Ishikawa (cell line): ENCODE results near the gene FGD2.

Experiments used
- CEBPB ChIP-seq: IDR thresholded peaks from 2 replicates; pipeline ENCODE4 v1.6.1; 2012
- CREB1 ChIP-seq: IDR thresholded peaks from 2 replicates; pipeline ENCODE4 v1.6.1; 2012; ENCODE audit warnings: low read depth
- EP300 ChIP-seq: IDR thresholded peaks from 2 replicates; pipeline ENCODE4 v1.6.1; 2012; ENCODE audit warnings: borderline replicate concordance
- MAX ChIP-seq: IDR thresholded peaks from 2 replicates; pipeline ENCODE4 v1.6.1; 2012
- NFIC ChIP-seq: IDR thresholded peaks from 2 replicates; pipeline ENCODE4 v1.6.1; 2012
- RAD21 ChIP-seq: IDR thresholded peaks from 2 replicates; pipeline ENCODE4 v1.6.1; 2012; ENCODE audit warnings: low read depth
- REST ChIP-seq: IDR thresholded peaks from 2 replicates; pipeline ENCODE4 v1.6.1; 2012; ENCODE audit warnings: low read depth, mild to moderate bottlenecking
- TAF1 ChIP-seq: IDR thresholded peaks from 2 replicates; pipeline ENCODE4 v1.6.1; 2012; ENCODE audit warnings: low read depth, mild to moderate bottlenecking
- TCF12 ChIP-seq: IDR thresholded peaks from 2 replicates; pipeline ENCODE4 v1.6.1; 2012; ENCODE audit warnings: low read depth
- USF1 ChIP-seq: IDR thresholded peaks from 2 replicates; pipeline ENCODE4 v1.6.1; 2012
- YY1 ChIP-seq: IDR thresholded peaks from 2 replicates; pipeline ENCODE4 v1.6.1; 2012; ENCODE audit warnings: low read depth
- ZBTB7A ChIP-seq: IDR thresholded peaks from 2 replicates; pipeline ENCODE4 v1.6.1; 2012; ENCODE audit warnings: low read depth

- TF ChIP-seq REST = no peak
- no peak for TF ChIP-seq RAD21
- TF ChIP-seq ZBTB7A = no peak
- TF ChIP-seq CEBPB = no peak
- no peak for TF ChIP-seq MAX
- TF ChIP-seq NFIC = no peak
- TF ChIP-seq TAF1 = no peak
- no peak for TF ChIP-seq EP300
- no peak for TF ChIP-seq CREB1
- TF ChIP-seq YY1 = no peak
- TF ChIP-seq USF1 = no peak
- no peak for TF ChIP-seq TCF12
Measured at GRCh38 chr6:36976509-36976908, 28.9 kb upstream of the FGD2 start.
